Measurements from ENCODE around the gene A1BG.

DNA sequence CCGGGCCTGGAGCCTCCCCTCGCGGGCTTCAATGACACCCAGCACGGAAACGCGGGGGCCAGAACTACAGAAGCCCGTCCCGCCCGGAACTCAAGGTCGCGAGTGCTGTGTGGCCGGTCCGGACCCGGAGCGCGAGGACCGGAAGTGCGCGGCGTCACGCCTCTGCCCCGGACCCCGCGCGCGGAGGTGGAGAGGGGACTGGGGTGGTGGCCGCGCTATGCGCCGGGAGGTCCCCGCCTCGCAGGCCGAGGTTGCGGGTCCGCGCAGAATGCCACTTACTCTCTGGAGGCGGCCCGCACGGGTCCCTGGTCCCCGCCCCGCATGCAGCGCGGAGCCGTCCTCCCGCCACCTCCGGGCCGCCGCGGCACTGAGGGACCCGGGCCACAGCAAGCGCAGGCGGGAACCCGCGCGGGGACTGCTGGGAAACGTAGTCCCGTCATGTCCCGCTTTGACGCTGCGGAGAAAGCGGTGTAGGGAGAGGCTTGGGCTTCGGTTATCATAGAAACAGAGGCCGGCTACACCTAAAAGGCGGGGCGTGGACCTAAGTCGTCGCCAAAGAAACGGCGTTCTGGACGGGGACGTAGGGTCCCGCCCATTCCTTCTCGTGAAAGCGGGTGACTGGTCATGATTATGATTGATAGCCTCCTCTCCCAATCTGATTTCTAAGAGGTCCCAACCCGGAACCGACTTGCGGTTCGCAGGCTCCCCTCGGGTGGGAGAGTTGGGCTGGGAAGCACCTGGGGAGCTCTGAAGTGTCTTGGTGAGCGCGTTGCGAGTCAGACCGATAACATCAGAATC, 27.6 kb upstream of the A1BG start, which contains the start of gene ZNF837:
- TF ChIP-seq, protein P1, sequence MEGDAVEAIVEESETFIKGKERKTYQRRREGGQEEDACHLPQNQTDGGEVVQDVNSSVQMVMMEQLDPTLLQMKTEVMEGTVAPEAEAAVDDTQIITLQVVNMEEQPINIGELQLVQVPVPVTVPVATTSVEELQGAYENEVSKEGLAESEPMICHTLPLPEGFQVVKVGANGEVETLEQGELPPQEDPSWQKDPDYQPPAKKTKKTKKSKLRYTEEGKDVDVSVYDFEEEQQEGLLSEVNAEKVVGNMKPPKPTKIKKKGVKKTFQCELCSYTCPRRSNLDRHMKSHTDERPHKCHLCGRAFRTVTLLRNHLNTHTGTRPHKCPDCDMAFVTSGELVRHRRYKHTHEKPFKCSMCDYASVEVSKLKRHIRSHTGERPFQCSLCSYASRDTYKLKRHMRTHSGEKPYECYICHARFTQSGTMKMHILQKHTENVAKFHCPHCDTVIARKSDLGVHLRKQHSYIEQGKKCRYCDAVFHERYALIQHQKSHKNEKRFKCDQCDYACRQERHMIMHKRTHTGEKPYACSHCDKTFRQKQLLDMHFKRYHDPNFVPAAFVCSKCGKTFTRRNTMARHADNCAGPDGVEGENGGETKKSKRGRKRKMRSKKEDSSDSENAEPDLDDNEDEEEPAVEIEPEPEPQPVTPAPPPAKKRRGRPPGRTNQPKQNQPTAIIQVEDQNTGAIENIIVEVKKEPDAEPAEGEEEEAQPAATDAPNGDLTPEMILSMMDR (IDR thresholded peaks at IDR 0.05) = peak in 1 of 3 experiments; percentile 22
- TF ChIP-seq POLR2A (IDR thresholded peaks at IDR 0.05) = peak in 1 of 2 donors; percentile 67
